H1 (cell line): Measurements from ENCODE around the gene BBX. TPM values are rescaled to one million over a fixed set of nuclear protein-coding genes. Genes with fewer than 3 reads are reported as not detected.

Experiments used
- CTCF ChIA-PET: fragments of 300-600 bp; sonication (Branson Sonifier 250); formaldehyde crosslinking; loops from one replicate; lab custom pipeline; 2021; ENCODE audit not compliant: partially characterized antibody; lab: Charles Lee
- POLR2A ChIA-PET: fragments of 300-600 bp; sonication (Branson Sonifier 250); formaldehyde crosslinking; loops from one replicate; lab custom pipeline; 2021; ENCODE audit warnings: inconsistent platforms; ENCODE audit not compliant: partially characterized antibody; lab: Charles Lee
- DNase-seq, 2 experiments: peaks; one replicate each; pipeline versions ENCODE4 v3.0.0 to v3.0.0-alpha.2; 2010 to 2022; ENCODE audit warnings: low spot score in 2 of 2, low read depth in 1 of 2, mixed read lengths in 1 of 2
- FAIRE-seq: peaks from 2 replicates; lab custom pipeline; 2011; peaks lifted over from hg19 to GRCh38; lab: Jason Lieb, UNC
- H2AFZ ChIP-seq: 2 replicates; pipeline ENCODE4 v1.8.1; 2012; ENCODE audit warnings: low read length, inconsistent platforms
- H2AK5ac ChIP-seq: 2 replicates; pipeline ENCODE4 v1.6.1; 2013; ENCODE audit warnings: low read depth, low read length
- H2BK120ac ChIP-seq: replicated peaks from 2 replicates; pipeline ENCODE3; 2013; ENCODE audit warnings: low read depth, low read length, inconsistent platforms
- H2BK12ac ChIP-seq: 2 replicates; pipeline ENCODE4 v1.6.1; 2013; ENCODE audit warnings: low read depth, low read length
- H2BK15ac ChIP-seq: 2 replicates; pipeline ENCODE4 v1.6.1; 2013; ENCODE audit warnings: low read length
- H2BK20ac ChIP-seq: 2 replicates; pipeline ENCODE4 v1.6.1; 2013; ENCODE audit warnings: low read length
- H2BK5ac ChIP-seq: 2 replicates; pipeline ENCODE4 v1.6.1; 2013; ENCODE audit warnings: low read depth, low read length
- H3K14ac ChIP-seq: 2 replicates; pipeline ENCODE4 v1.6.1; 2013; ENCODE audit warnings: inconsistent platforms; ENCODE audit not compliant: insufficient read length
- H3K18ac ChIP-seq: 2 replicates; pipeline ENCODE4 v1.6.1; 2013; ENCODE audit warnings: low read length; ENCODE audit errors: extremely low read depth
- H3K23ac ChIP-seq: 2 replicates; pipeline ENCODE4 v1.6.1; 2013; ENCODE audit warnings: inconsistent platforms; ENCODE audit not compliant: insufficient read length
- H3K23me2 ChIP-seq: 2 replicates; pipeline ENCODE4 v1.6.1; 2013; ENCODE audit warnings: low read depth, low read length
- H3K27ac ChIP-seq: 2 replicates; pipeline ENCODE4 v1.6.1; 2011; ENCODE audit warnings: low read depth, low read length, inconsistent platforms
- H3K27me3 ChIP-seq, 4 experiments: replicated peaks in 1 of 4; 1 replicate in 1 of 4; 2 replicates in 3 of 4; pipeline versions ENCODE4 v1.6.1 to v1.8.1; 2011 to 2013; ENCODE audit warnings: low read length in 3 of 4, mild to moderate bottlenecking in 3 of 4, inconsistent platforms in 2 of 4, mixed read lengths in 2 of 4, moderate library complexity in 1 of 4; ENCODE audit not compliant: control insufficient read depth in 3 of 4, insufficient read depth in 3 of 4; ENCODE audit errors: extremely low read depth in 1 of 4
- H3K36me3 ChIP-seq, 4 experiments: 2 replicates each; pipeline versions ENCODE4 v1.6.1 to v1.8.1; 2011 to 2013; ENCODE audit warnings: mild to moderate bottlenecking in 4 of 4, low read length in 3 of 4, moderate library complexity in 2 of 4, control low read depth in 1 of 4, inconsistent platforms in 1 of 4; ENCODE audit not compliant: insufficient read depth in 4 of 4, control insufficient read depth in 2 of 4
- H3K4ac ChIP-seq: replicated peaks from 2 replicates; pipeline ENCODE3; 2013; ENCODE audit warnings: low read length, low read depth, mixed read lengths, inconsistent platforms; ENCODE audit not compliant: insufficient read length
- H3K4me1 ChIP-seq, 4 experiments: replicated peaks in 1 of 4; 1 replicate in 1 of 4; 2 replicates in 3 of 4; pipeline versions ENCODE4 v1.6.1 to v1.8.1; 2011 to 2013; ENCODE audit warnings: low read length in 3 of 4, inconsistent platforms in 2 of 4, mixed read lengths in 1 of 4; ENCODE audit not compliant: insufficient read depth in 4 of 4, control insufficient read depth in 3 of 4
- H3K4me2 ChIP-seq, 2 experiments: 2 replicates each; pipeline versions ENCODE4 v1.6.1 to v1.8.1; 2011 to 2013; ENCODE audit warnings: low read depth in 2 of 2, low read length in 2 of 2, control low read depth in 1 of 2, inconsistent platforms in 1 of 2, mild to moderate bottlenecking in 1 of 2; ENCODE audit not compliant: insufficient read depth in 1 of 2
- H3K4me3 ChIP-seq, 4 experiments: fragments of 200-600, 300-600 bp in 1 of 4; sonication (generic), shearing (Covaris generic), sonication (Bioruptor Twin) in 1 of 4; 2 replicates each; pipeline versions ENCODE4 v1.5.1 to v1.8.1; 2011 to 2016; ENCODE audit warnings: low read length in 4 of 4, low read depth in 3 of 4, control low read depth in 2 of 4, inconsistent platforms in 2 of 4, mild to moderate bottlenecking in 2 of 4, mixed read lengths in 1 of 4, moderate library complexity in 1 of 4; ENCODE audit not compliant: insufficient read depth in 2 of 4; ENCODE audit errors: extremely low read depth in 1 of 4
- H3K56ac ChIP-seq: replicated peaks from 2 replicates; pipeline ENCODE3; 2013; ENCODE audit warnings: low read depth, mild to moderate bottlenecking, mixed read lengths, low read length, inconsistent platforms; ENCODE audit not compliant: insufficient read length
- H3K79me1 ChIP-seq: 2 replicates; pipeline ENCODE4 v1.6.1; 2013; ENCODE audit warnings: low read depth, low read length, control low read depth
- H3K79me2 ChIP-seq, 2 experiments: 2 replicates each; pipeline versions ENCODE4 v1.6.1 to v1.8.1; 2012 to 2013; ENCODE audit warnings: low read length in 2 of 2, mild to moderate bottlenecking in 2 of 2, inconsistent platforms in 1 of 2; ENCODE audit not compliant: insufficient read depth in 2 of 2, control insufficient read depth in 1 of 2
- H3K9ac ChIP-seq, 4 experiments: replicated peaks in 1 of 4; 1 replicate in 1 of 4; 2 replicates in 3 of 4; pipeline versions ENCODE4 v1.6.1 to v1.8.1; 2011 to 2013; ENCODE audit warnings: low read depth in 3 of 4, low read length in 3 of 4, control low read depth in 2 of 4, mild to moderate bottlenecking in 2 of 4, moderate library complexity in 2 of 4, inconsistent platforms in 1 of 4; ENCODE audit errors: extremely low read depth in 1 of 4
- H3K9me3 ChIP-seq, 2 experiments: 2 replicates each; pipeline versions ENCODE4 v1.6.1 to v1.8.1; 2012 to 2013; ENCODE audit warnings: mild to moderate bottlenecking in 2 of 2, moderate library complexity in 2 of 2, control low read depth in 1 of 2, inconsistent platforms in 1 of 2, low read depth in 1 of 2, low read length in 1 of 2, mixed read lengths in 1 of 2; ENCODE audit not compliant: insufficient read depth in 2 of 2
- H4K20me1 ChIP-seq, 2 experiments: replicated peaks in 1 of 2; 2 replicates each; pipeline versions ENCODE3 to v1.8.1; 2011 to 2013; ENCODE audit warnings: inconsistent platforms in 2 of 2, low read length in 2 of 2, mild to moderate bottlenecking in 1 of 2; ENCODE audit not compliant: insufficient read depth in 2 of 2, control insufficient read depth in 1 of 2
- H4K5ac ChIP-seq: 2 replicates; pipeline ENCODE4 v1.6.1; 2013; ENCODE audit warnings: low read length, low read depth, mixed read lengths, inconsistent platforms; ENCODE audit not compliant: insufficient read length
- H4K8ac ChIP-seq: 2 replicates; pipeline ENCODE4 v1.8.0; 2013; ENCODE audit warnings: mild to moderate bottlenecking, moderate library complexity, low read length, inconsistent platforms; ENCODE audit not compliant: insufficient read depth; ENCODE audit errors: extremely low read depth
- H4K91ac ChIP-seq: replicated peaks from 2 replicates; pipeline ENCODE3; 2013; ENCODE audit warnings: low read length, mixed read lengths, inconsistent platforms; ENCODE audit not compliant: insufficient read length
- RAD21 ChIP-seq, 2 experiments: IDR thresholded peaks in 1 of 2; conservative IDR thresholded peaks in 1 of 2; 2 replicates each; pipeline ENCODE4 v1.6.1; 2011; ENCODE audit warnings: low read depth in 2 of 2, low read length in 2 of 2, improper control_type of control experiment in 1 of 2, inconsistent platforms in 1 of 2, mild to moderate bottlenecking in 1 of 2, moderate library complexity in 1 of 2
- SUZ12 ChIP-seq: fragments of 200-600 bp; sonication (generic); IDR thresholded peaks from 2 replicates; pipeline ENCODE4 v1.6.1; 2012; ENCODE audit warnings: mild to moderate bottlenecking, inconsistent platforms, low read length, moderate library complexity, mixed read lengths
- TCF12 ChIP-seq: IDR thresholded peaks from 2 replicates; pipeline ENCODE4 v1.6.1; 2011; ENCODE audit warnings: low read depth, mild to moderate bottlenecking, low read length
- ZNF274 ChIP-seq: IDR thresholded peaks from 2 replicates; pipeline ENCODE4 v1.7.0; 2012; ENCODE audit warnings: low read length, borderline replicate concordance; ENCODE audit errors: extremely low read depth
- WGBS, 2 experiments: shearing (Covaris generic) in 1 of 2; methylation state at CpG; one replicate each; pipeline versions ENCODE4 v1.1.6 to v1.1.7; 2013 to 2015; ENCODE audit warnings: low lambda C conversion rate in 2 of 2, mixed read lengths in 2 of 2, inconsistent platforms in 1 of 2, low coverage in 1 of 2, missing lambda C conversion rate in 1 of 2; ENCODE audit not compliant: insufficient replicate concordance in 2 of 2, insufficient coverage in 1 of 2, insufficient read length in 1 of 2; ENCODE audit errors: extremely low coverage in 1 of 2, missing lambda C conversion rate in 1 of 2; 5-methylcytosine and 5-hydroxymethylcytosine counted together
- polyA plus RNA-seq, 7 experiments: library from polyadenylated mRNA; depleted of rRNA in 3 of 7; stranded (reverse) in 5 of 7; unstranded in 2 of 7; fragments of >200 nt in 5 of 7; fragments of 200-250 nt in 2 of 7; gene quantifications; 1 replicate in 5 of 7; 2 replicates in 1 of 7; 4 replicates in 1 of 7; pipeline versions ENCODE4 v1.2.1 to v1.2.3, GENCODE V29; 2011 to 2013; ENCODE audit warnings: missing spikeins in 2 of 7, mixed read lengths in 2 of 7
- total RNA-seq: library from RNA; stranded (reverse); fragmentation: NEBNext Ultra II Directional; extraction: Animal tissue kit (Norgen Biotek cat#: 25700); gene quantifications from 2 replicates; pipeline ENCODE4 v1.2.1, GENCODE V29; 2021
- TF ChIP-seq, protein P1 (sequence below), 3 experiments: IDR thresholded peaks; 1 replicate in 2 of 3; 2 replicates in 1 of 3; pipeline versions ENCODE4 v1.5.1 to v1.6.1; 2011; ENCODE audit warnings: low read length in 3 of 3, mild to moderate bottlenecking in 3 of 3, inconsistent platforms in 2 of 3, low read depth in 1 of 3, moderate library complexity in 1 of 3; ENCODE audit not compliant: insufficient read depth in 1 of 3; ENCODE audit errors: control extremely low read depth in 1 of 3

BBX gene
- total and polyA plus RNA-seq, 2 of the 8 experiments (the other 6 are each of a cell fraction or from before 2014, with no cell fraction given): 11.0 to 42.5 TPM

DNA sequence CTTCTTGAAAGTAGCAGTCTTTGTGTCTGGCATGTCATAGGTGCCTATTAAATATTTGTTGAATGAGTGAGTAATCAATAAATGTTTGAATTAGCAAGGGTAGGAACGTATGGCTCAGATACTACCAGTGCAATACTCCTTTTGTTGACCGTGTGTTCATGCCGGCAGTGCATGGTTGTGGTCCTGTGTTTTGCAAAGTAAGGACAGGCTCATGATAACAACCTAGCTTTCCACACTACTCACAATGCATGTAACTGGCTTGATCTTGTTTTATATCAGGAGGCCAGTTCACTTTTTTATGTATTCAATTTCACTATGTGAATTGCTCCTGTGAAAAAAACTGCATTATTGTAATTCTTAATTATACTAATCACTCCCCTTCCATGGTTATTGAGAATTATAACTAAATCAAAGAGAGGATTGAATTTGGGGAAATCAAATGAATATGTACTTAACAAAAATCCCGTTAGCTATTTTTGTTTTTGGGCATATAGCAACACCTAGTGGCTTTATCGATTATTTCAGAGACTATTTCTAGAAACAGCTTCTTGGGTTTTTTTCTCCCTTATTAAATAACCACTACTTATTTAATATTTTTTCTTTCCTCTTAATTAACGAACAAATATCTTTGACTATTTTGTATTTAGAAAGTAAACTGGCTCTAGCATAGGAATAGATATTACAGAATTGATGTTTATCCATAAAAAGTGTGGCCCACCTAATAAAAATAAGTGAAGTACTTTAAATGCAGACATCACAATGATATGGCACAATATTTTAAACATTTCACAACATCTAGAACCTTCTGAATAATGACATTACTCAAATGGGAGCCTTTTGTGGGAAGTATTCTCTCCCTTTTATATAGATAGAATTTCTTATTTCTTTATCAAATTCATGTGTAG, 218.5 kb downstream of the BBX start:
- Histone ChIP-seq H3K9ac (peak overlapping the region in 1 of 4 experiments; percentile 34; a peak in 1 of 7 replicates), H2BK5ac (no peak overlapping the region), H2BK20ac (no peak overlapping the region), H3K4me2 (no peak overlapping the region), H3K79me2 (no peaks in the 10 kb centered on the region), H2BK15ac (no peak overlapping the region), H3K4me3 (no peak overlapping the region), H4K91ac (no peak overlapping the region), H3K4me1 (no peaks in the 10 kb centered on the region), H3K79me1 (no peaks in the 10 kb centered on the region), H3K36me3 (peaks cover 0 to 3% (median 0%) of the 10 kb centered on the region in 4 experiments; a peak in 1 of 8 replicates), H3K56ac (no peak overlapping the region), H4K5ac (no peak overlapping the region), H3K4ac (no peak overlapping the region), H3K27ac (no peak overlapping the region), H3K23ac (no peak overlapping the region), H2BK12ac (no peak overlapping the region), H3K23me2 (no peaks in the 10 kb centered on the region), H3K14ac (no peak overlapping the region), H3K9me3 (no peaks in the 10 kb centered on the region), H2BK120ac (no peak overlapping the region), H4K8ac (no peak overlapping the region), H2AK5ac (no peak overlapping the region), H2AFZ (no peak overlapping the region), H4K20me1 (no peaks in the 10 kb centered on the region), H3K18ac (no peak overlapping the region), H3K27me3 (no peaks in the 10 kb centered on the region)
- TF ChIP-seq ZNF274 (no peak), TCF12 (no peak), RAD21 (IDR thresholded peaks at IDR 0.05 in 1 of 2, conservative IDR thresholded peaks at IDR 0.05 in 1 of 2; ENCODE audit: low read depth in 2 of 2, low read length in 2 of 2) (peak in 1 of 2 experiments; percentile 64; a peak in 3 of 4 replicates), SUZ12 (no peak)
- TF ChIP-seq, protein P1, sequence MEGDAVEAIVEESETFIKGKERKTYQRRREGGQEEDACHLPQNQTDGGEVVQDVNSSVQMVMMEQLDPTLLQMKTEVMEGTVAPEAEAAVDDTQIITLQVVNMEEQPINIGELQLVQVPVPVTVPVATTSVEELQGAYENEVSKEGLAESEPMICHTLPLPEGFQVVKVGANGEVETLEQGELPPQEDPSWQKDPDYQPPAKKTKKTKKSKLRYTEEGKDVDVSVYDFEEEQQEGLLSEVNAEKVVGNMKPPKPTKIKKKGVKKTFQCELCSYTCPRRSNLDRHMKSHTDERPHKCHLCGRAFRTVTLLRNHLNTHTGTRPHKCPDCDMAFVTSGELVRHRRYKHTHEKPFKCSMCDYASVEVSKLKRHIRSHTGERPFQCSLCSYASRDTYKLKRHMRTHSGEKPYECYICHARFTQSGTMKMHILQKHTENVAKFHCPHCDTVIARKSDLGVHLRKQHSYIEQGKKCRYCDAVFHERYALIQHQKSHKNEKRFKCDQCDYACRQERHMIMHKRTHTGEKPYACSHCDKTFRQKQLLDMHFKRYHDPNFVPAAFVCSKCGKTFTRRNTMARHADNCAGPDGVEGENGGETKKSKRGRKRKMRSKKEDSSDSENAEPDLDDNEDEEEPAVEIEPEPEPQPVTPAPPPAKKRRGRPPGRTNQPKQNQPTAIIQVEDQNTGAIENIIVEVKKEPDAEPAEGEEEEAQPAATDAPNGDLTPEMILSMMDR (IDR thresholded peaks at IDR 0.05; ENCODE audit: control extremely low read depth in 1 of 3, insufficient read depth in 1 of 3, low read depth in 1 of 3, low read length in 3 of 3): peak in 1 of 3 experiments; percentile 30; a peak in 1 of 4 replicates
- DNase-seq (no peak), FAIRE-seq (no peak)
- 79 to 100% methylated on average over 1 to 6 of the region's 6 CpGs for WGBS, 2 experiments
- ChIA-PET POLR2A (interaction anchor here (1.5 kb wide), 1 partner anchor 53 kb away, joined by 3 read pairs; no protein-coding TSS in a partner anchor), CTCF (interaction anchor here (0.9 to 5.4 kb wide), 19 partner anchors 11 to 167 kb away, joined by 3 to 97 read pairs (median 4); no protein-coding TSS in a partner anchor)
